ENCODE results near the gene ARL14EPL.

DNA sequence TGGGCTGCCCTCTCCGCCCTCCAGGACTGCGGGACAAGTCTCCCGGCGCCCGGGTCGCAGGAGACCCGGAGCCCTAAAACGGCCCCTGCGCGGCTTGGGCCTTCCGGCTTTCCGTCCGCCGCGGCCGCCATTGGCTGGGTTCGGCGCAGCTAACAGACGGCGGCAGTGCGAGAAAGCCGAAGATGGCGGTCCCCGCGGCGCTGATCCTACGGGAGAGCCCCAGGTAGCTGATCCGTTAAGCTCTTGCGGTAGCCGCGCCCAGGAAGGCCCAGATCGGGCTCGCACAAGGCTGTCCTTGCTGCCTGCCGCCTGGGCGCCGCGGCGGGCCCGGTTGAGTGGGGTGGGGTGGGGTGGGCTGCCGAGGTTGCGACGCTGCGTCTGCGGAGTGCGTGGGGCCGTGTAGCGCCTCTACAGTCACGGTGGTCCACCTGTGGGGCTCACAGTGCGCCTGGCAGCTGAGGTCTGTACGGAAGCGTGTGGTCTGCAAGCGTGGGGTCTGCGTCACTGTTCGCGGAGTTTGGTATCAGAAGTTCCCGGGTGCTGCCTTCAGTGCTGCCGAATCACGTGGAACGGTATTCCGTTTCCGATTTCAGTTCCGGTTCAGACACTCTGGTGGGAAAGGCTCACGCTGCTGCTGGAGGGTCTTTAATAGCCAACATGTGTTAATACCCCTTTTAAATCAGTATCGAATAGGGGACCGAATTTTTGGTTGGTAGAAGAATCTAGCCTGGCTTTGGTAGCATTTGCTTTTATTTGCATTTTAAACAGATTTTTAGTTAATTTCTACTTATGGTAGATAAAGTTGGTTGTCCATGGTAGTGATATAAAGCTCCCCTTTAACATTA, 52.8 kb downstream of the ARL14EPL start, which contains the start of gene COMMD10:
- TF ChIP-seq CTCF (IDR thresholded peaks at IDR 0.05; ENCODE audit: insufficient read depth, low read length, poor library complexity, severe bottlenecking) (no peak), EZH2phosphoT487 (conservative IDR thresholded peaks at IDR 0.05; ENCODE audit: low read length) (no peak)

Data from SU-DHL-6 (cell line).